Neutrophil (primary cell): Measurements from ENCODE around the gene KIF6.

Source experiments
- H3K27ac ChIP-seq: fragments of 200-600 bp; sonication (generic); 2 replicates; pipeline ENCODE4 v1.5.1; 2016; ENCODE audit warnings: mild to moderate bottlenecking, moderate library complexity
- H3K27me3 ChIP-seq: fragments of 200-600 bp; sonication (generic); 2 replicates; pipeline ENCODE4 v1.6.0; 2016; ENCODE audit warnings: mild to moderate bottlenecking
- H3K36me3 ChIP-seq: fragments of 200-600 bp; sonication (generic); 2 replicates; pipeline ENCODE4 v1.5.1; 2017
- H3K4me1 ChIP-seq, 2 experiments: fragments of 200-600 bp in 1 of 2; sonication (generic) in 1 of 2; 1 replicate in 1 of 2; 2 replicates in 1 of 2; pipeline versions ENCODE4 v1.5.1 to v1.6.1; 2013 to 2016; ENCODE audit warnings: low read depth in 1 of 2, low read length in 1 of 2, mild to moderate bottlenecking in 1 of 2, moderate library complexity in 1 of 2; ENCODE audit not compliant: control insufficient read depth in 1 of 2, insufficient read depth in 1 of 2
- H3K4me3 ChIP-seq, 2 experiments: fragments of 200-600 bp in 1 of 2; sonication (generic) in 1 of 2; 1 replicate in 1 of 2; 2 replicates in 1 of 2; pipeline ENCODE4 v1.5.1; 2013 to 2016; ENCODE audit warnings: low read depth in 1 of 2, low read length in 1 of 2, mild to moderate bottlenecking in 1 of 2, moderate library complexity in 1 of 2
- H3K9me3 ChIP-seq: fragments of 200-600 bp; sonication (generic); 2 replicates; pipeline ENCODE4 v1.5.1; 2016
- CTCF ChIP-seq: fragments of 200-600 bp; sonication (generic); IDR thresholded peaks from 2 replicates; pipeline ENCODE4 v1.5.1; 2016; ENCODE audit warnings: antibody characterized with exemption

KIF6 gene

DNA sequence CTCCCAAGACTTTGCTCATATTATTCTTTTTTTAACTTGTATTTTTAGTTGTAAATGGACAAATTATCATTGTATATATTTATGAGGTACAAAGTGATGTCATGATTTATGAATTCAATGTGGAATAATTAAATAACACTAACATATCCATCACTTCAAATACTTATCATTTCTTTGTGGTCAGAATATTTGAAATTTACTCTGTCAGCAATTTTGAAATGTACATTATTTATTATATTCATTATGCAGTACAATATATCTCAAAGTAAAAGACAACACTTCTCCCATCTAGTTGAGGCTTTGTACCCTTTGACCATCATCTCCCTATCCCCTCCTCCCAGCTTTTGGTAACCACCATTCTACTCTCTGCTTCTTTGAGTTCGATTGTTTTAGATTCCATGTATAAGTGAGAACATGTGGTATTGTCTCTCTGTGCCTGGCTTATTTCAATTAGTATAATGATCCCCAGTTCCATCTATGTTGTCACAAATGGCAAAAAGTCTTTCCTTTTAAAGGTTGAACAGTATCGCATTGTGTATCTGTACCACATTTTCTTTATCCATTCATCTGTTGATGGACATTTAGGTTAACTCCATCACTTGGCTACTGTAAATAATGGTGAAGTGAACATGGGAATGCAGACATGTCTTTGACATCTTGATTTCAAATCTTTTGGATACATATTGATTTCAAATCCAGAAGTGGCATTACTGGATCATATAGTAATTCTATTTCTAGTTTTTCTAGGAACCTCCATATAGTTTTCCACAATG, 197.2 kb downstream of the KIF6 start:
- H3K36me3 ChIP-seq, result no peaks in the 10 kb centered on the region
- H3K4me3 ChIP-seq, result no peak overlapping the region
- H3K27ac ChIP-seq, result no peak overlapping the region
- H3K27me3 ChIP-seq, result no peaks in the 10 kb centered on the region
- H3K4me1 ChIP-seq, result no peaks in the 10 kb centered on the region
- no peaks in the 10 kb centered on the region for H3K9me3 ChIP-seq
- TF ChIP-seq CTCF, result no peak

- no peaks in the 10 kb centered on the region for H3K9me3 ChIP-seq
- H3K4me1 ChIP-seq, result no peaks in the 10 kb centered on the region
- no peak for TF ChIP-seq CTCF
- no peak overlapping the region for H3K4me3 ChIP-seq
- no peak overlapping the region for H3K27ac ChIP-seq
- no peaks in the 10 kb centered on the region for H3K36me3 ChIP-seq
- no peaks in the 10 kb centered on the region for H3K27me3 ChIP-seq
Observed at GRCh38 chr6:39524007-39524406, 201.2 kb downstream of the KIF6 start.

GRCh38 chr6:39521958-39522357, 203.2 kb downstream of the KIF6 start:
- no peaks in the 10 kb centered on the region for H3K4me1 ChIP-seq
- no peak for TF ChIP-seq CTCF
- no peaks in the 10 kb centered on the region for H3K27me3 ChIP-seq
- no peak overlapping the region for H3K27ac ChIP-seq
- no peak overlapping the region for H3K4me3 ChIP-seq
- no peaks in the 10 kb centered on the region for H3K36me3 ChIP-seq
- H3K9me3 ChIP-seq, result no peaks in the 10 kb centered on the region

- H3K9me3 ChIP-seq, result no peaks in the 10 kb centered on the region
- H3K4me1 ChIP-seq, result no peaks in the 10 kb centered on the region
- no peak for TF ChIP-seq CTCF
- no peaks in the 10 kb centered on the region for H3K36me3 ChIP-seq
- no peaks in the 10 kb centered on the region for H3K27me3 ChIP-seq
- no peak overlapping the region for H3K4me3 ChIP-seq
- no peak overlapping the region for H3K27ac ChIP-seq
Observed at GRCh38 chr6:39520916-39521315, 204.3 kb downstream of the KIF6 start.

DNA sequence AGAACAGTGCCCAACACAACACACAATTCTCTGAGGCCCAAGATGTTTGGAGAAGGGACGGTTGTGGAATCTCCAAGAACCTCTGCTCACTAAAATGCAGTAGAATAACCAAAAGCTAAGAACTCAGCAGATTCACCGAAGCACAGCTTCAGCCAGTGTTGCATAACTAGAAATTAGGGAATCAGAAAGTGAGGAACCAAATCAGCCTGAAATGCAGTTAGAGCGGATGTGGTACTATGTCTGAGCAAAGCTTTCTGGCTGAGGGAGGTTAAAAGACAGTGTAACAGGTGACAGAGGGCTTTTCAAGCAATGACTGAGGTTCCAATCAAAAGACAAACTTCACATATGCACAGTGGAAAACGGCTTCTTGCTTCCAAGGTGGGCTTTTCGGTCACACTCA, 204.8 kb downstream of the KIF6 start:
- H3K27ac ChIP-seq, result no peak overlapping the region
- H3K9me3 ChIP-seq, result no peaks in the 10 kb centered on the region
- peaks cover 4% of the 10 kb centered on the region for H3K27me3 ChIP-seq
- TF ChIP-seq CTCF, result no peak
- H3K36me3 ChIP-seq, result no peaks in the 10 kb centered on the region
- H3K4me3 ChIP-seq, result no peak overlapping the region
- no peaks in the 10 kb centered on the region for H3K4me1 ChIP-seq
